Measurements from ENCODE around the gene THEMIS.

GRCh38 chr6:127921982-127922381 is 21.1 kb upstream of the THEMIS start:
- TF ChIP-seq CTCF (IDR thresholded peaks at IDR 0.05), result no peak
- TF ChIP-seq POLR2A (IDR thresholded peaks at IDR 0.05), result no peak
